T-cell (primary cell): ENCODE data around the gene PRRG1. TPM values are rescaled to one million over a fixed set of nuclear protein-coding genes. Genes with fewer than 3 reads are reported as not detected.
"Not testable (repeated sequence)": the region's sequence is repeated elsewhere in the genome, so short reads cannot be mapped to it uniquely, and the experiment has no call there.

Source experiments
- ATAC-seq, 4 experiments: fragments of 200-7000 bp in 3 of 4; fragments of 150-1000 bp in 1 of 4; cut with Tn5 transposase; replicated peaks in 1 of 4; 1 replicate in 3 of 4; 2 replicates in 1 of 4; pipeline ENCODE4 v1.10.0; 2021; ENCODE audit warnings: moderate library complexity in 3 of 4, mild to moderate bottlenecking in 2 of 4, moderate number of reproducible peaks in 1 of 4
- CTCF ChIA-PET, 2 donors: fragments of 300-600 bp; sonication (Branson Sonifier 250); formaldehyde crosslinking; loops; one replicate each; lab custom pipeline; 2022; ENCODE audit warnings: antibody characterized with exemption in 2 of 2; lab: Charles Lee
- POLR2A ChIA-PET, 2 donors: fragments of 300-600 bp; sonication (Branson Sonifier 250); formaldehyde crosslinking; loops; one replicate each; lab custom pipeline; 2022; ENCODE audit warnings: antibody characterized with exemption in 2 of 2; lab: Charles Lee
- DNase-seq, 35 experiments: peaks; one replicate each; pipeline versions ENCODE4 v3.0.0 to v3.0.0-alpha.2; 2013 to 2023
- H3K27ac ChIP-seq: one replicate; pipeline ENCODE4 v1.5.1; 2013; ENCODE audit warnings: low read length
- H3K27me3 ChIP-seq, 2 experiments: replicated peaks in 1 of 2; 1 replicate in 1 of 2; 2 replicates in 1 of 2; pipeline versions ENCODE4 v1.6.1 to v1.7.0; 2013; ENCODE audit warnings: low read length in 1 of 2, mixed read lengths in 1 of 2; ENCODE audit not compliant: control insufficient read depth in 2 of 2, insufficient read depth in 2 of 2; ENCODE audit errors: extremely low read depth in 1 of 2
- H3K36me3 ChIP-seq, 2 donors: 1 replicate in 1 of 2; 2 replicates in 1 of 2; pipeline versions ENCODE4 v1.6.1 to v1.7.0; 2013; ENCODE audit warnings: low read length in 1 of 2; ENCODE audit not compliant: control insufficient read depth in 2 of 2, insufficient read depth in 1 of 2; ENCODE audit errors: extremely low read depth in 1 of 2
- H3K4me1 ChIP-seq, 2 experiments: 1 replicate in 1 of 2; 2 replicates in 1 of 2; pipeline versions ENCODE4 v1.6.1 to v1.7.0; 2013; ENCODE audit warnings: low read length in 2 of 2, mixed read lengths in 1 of 2; ENCODE audit not compliant: insufficient read depth in 2 of 2, control insufficient read depth in 1 of 2; ENCODE audit errors: extremely low read depth in 1 of 2
- H3K4me3 ChIP-seq, 2 donors: 1 replicate in 1 of 2; 2 replicates in 1 of 2; pipeline versions ENCODE4 v1.5.1 to v1.7.0; 2013; ENCODE audit warnings: mild to moderate bottlenecking in 2 of 2, low read length in 1 of 2, moderate library complexity in 1 of 2; ENCODE audit not compliant: control insufficient read depth in 1 of 2; ENCODE audit errors: extremely low read depth in 1 of 2
- H3K9me3 ChIP-seq: 2 replicates; pipeline ENCODE4 v1.7.0; 2013
- H3K27ac Mint-ChIP-seq, 2 donors: one replicate each; pipeline ENCODE4 v1.8.0; 2020 to 2021; ENCODE audit warnings: mild to moderate bottlenecking in 2 of 2, mixed read lengths in 2 of 2
- H3K27me3 Mint-ChIP-seq, 2 donors: one replicate each; pipeline ENCODE4 v1.8.0; 2021 to 2022; ENCODE audit warnings: mixed read lengths in 2 of 2
- H3K36me3 Mint-ChIP-seq: one replicate; pipeline ENCODE4 v1.8.0; 2021; ENCODE audit warnings: mixed read lengths
- H3K4me1 Mint-ChIP-seq, 3 donors: one replicate each; pipeline ENCODE4 v1.8.0; 2020 to 2022; ENCODE audit warnings: mixed read lengths in 3 of 3, mild to moderate bottlenecking in 1 of 3
- H3K4me3 Mint-ChIP-seq, 3 donors: one replicate each; pipeline ENCODE4 v1.8.0; 2020 to 2022; ENCODE audit warnings: mild to moderate bottlenecking in 3 of 3, mixed read lengths in 3 of 3, moderate library complexity in 3 of 3
- H3K9me3 Mint-ChIP-seq, 3 donors: one replicate each; pipeline ENCODE4 v1.8.0; 2020 to 2022; ENCODE audit warnings: mixed read lengths in 3 of 3
- WGBS: methylation state at CpG from one replicate; pipeline ENCODE4 v1.1.5; 2013; ENCODE audit warnings: missing lambda C conversion rate; ENCODE audit not compliant: insufficient coverage; 5-methylcytosine and 5-hydroxymethylcytosine counted together
- total RNA-seq, 35 experiments: library from RNA in 6 of 35; stranded (reverse) in 6 of 35; fragments of 120-200 nt in 1 of 35; gene quantifications; one replicate each; pipeline versions ENCODE4 v1.2.1 to v1.2.4 and lab custom pipeline; 2013 to 2026

Gene PRRG1
- total RNA-seq (under 1 TPM in 2 of 5 donors, not detected in 3; 0.12 to 0.16 TPM), total RNA-seq (lab: John Stamatoyannopoulos, UW) (0 to 0.19 (median 0) reads per million in 29 experiments)
- total RNA-seq (2013): not detected

GRCh38 chrX:37349221-37350033, at the start of gene PRRG1:
TSS of gene PRRG1 (plus strand) at chrX:37349364. CDS start at chrX:37406250, 56,886 bp downstream.
- DNase-seq: no peak
- H3K4me1 ChIP-seq: peaks cover 0 to 6% of the 10 kb centered on the region in 2 experiments
- H3K36me3 ChIP-seq: no peaks in the 10 kb centered on the region
- Mint-ChIP-seq H3K36me3 (no peaks in the 10 kb centered on the region), H3K4me1 (peaks cover 0 to 12% (median 8%) of the 10 kb centered on the region in 3 donors), H3K4me3 (peak within 1 kb of the TSS; percentile 28 to 51 (median 39)), H3K9me3 (no peaks in the 10 kb centered on the region), H3K27ac (no peak within 1 kb of the TSS), H3K27me3 (peaks cover 20 to 49% of the 10 kb centered on the region in 2 donors)
- 7% methylated on average over 15 of the region's 61 CpGs for WGBS
- peak within 1 kb of the TSS in 1 of 2 donors; percentile 57 for H3K4me3 ChIP-seq
- peaks cover 0 to 10% of the 10 kb centered on the region in 2 experiments for H3K27me3 ChIP-seq
- no peaks in the 10 kb centered on the region for H3K9me3 ChIP-seq
- no peak within 1 kb of the TSS for H3K27ac ChIP-seq
- ChIA-PET POLR2A (no interaction called here), CTCF (no interaction called here)
- ATAC-seq: no peak

GRCh38 chrX:37302569-37302968, 46.6 kb upstream of the PRRG1 start:
- H3K4me3 ChIP-seq: no peak overlapping the region
- ATAC-seq: no peak
- Mint-ChIP-seq H3K27me3 (peaks cover 0 to 10% of the 10 kb centered on the region in 2 donors), H3K9me3 (peaks cover 0 to 7% (median 0%) of the 10 kb centered on the region in 3 donors), H3K36me3 (no peaks in the 10 kb centered on the region), H3K4me3 (no peak overlapping the region), H3K4me1 (no peaks in the 10 kb centered on the region), H3K27ac (no peak overlapping the region)
- WGBS: no CpG with 5 or more reads among the region's 1 CpG
- CTCF ChIA-PET: no interaction called here
- no peaks in the 10 kb centered on the region for H3K36me3 ChIP-seq
- H3K27ac ChIP-seq: no peak overlapping the region
- H3K27me3 ChIP-seq: no peaks in the 10 kb centered on the region
- POLR2A ChIA-PET: no interaction called here
- H3K4me1 ChIP-seq: no peaks in the 10 kb centered on the region
- H3K9me3 ChIP-seq: no peaks in the 10 kb centered on the region
- DNase-seq: no peak

- H3K4me1 ChIP-seq, H3K9me3 ChIP-seq, H3K36me3 ChIP-seq, H3K9me3 Mint-ChIP-seq, DNase-seq, H3K36me3 Mint-ChIP-seq, H3K4me3 ChIP-seq, CTCF ChIA-PET, ATAC-seq, H3K27ac ChIP-seq, H3K27me3 Mint-ChIP-seq, H3K4me3 Mint-ChIP-seq, H3K27me3 ChIP-seq, POLR2A ChIA-PET, H3K27ac Mint-ChIP-seq, H3K4me1 Mint-ChIP-seq: not testable (repeated sequence)
- no CpG with 5 or more reads among the region's 2 CpGs for WGBS
Measured at GRCh38 chrX:37305238-37305637, 43.9 kb upstream of the PRRG1 start.

- no peak for DNase-seq
- POLR2A ChIA-PET: no interaction called here
Measured at GRCh38 chrX:37314531-37314930, 34.6 kb upstream of the PRRG1 start.

GRCh38 chrX:37315511-37316248, 33.5 kb upstream of the PRRG1 start:
- H3K36me3 Mint-ChIP-seq: no peaks in the 10 kb centered on the region
- no peak overlapping the region for H3K4me3 Mint-ChIP-seq
- peaks cover 0 to 13% of the 10 kb centered on the region in 2 donors for H3K27me3 Mint-ChIP-seq
- H3K27me3 ChIP-seq: no peaks in the 10 kb centered on the region
- no peaks in the 10 kb centered on the region for H3K9me3 ChIP-seq
- H3K4me1 Mint-ChIP-seq: no peaks in the 10 kb centered on the region
- CTCF ChIA-PET: no interaction called here
- WGBS: 80% methylated on average over 1 of the region's 4 CpGs
- no peak overlapping the region for H3K4me3 ChIP-seq
- no peak overlapping the region for H3K27ac ChIP-seq
- POLR2A ChIA-PET: no interaction called here
- DNase-seq: no peak
- H3K36me3 ChIP-seq: no peaks in the 10 kb centered on the region
- no peak overlapping the region for H3K27ac Mint-ChIP-seq
- H3K4me1 ChIP-seq: no peaks in the 10 kb centered on the region
- H3K9me3 Mint-ChIP-seq: no peaks in the 10 kb centered on the region
- no peak for ATAC-seq

More at GRCh38 chrX:37314531-37314930, 34.6 kb upstream of the PRRG1 start:
- CTCF ChIA-PET: no interaction called here
- H3K36me3 Mint-ChIP-seq: no peaks in the 10 kb centered on the region
- Histone ChIP-seq H3K27me3 (no peaks in the 10 kb centered on the region), H3K9me3 (no peaks in the 10 kb centered on the region), H3K4me3 (no peak overlapping the region), H3K27ac (no peak overlapping the region), H3K36me3 (no peaks in the 10 kb centered on the region), H3K4me1 (no peaks in the 10 kb centered on the region)
- H3K9me3 Mint-ChIP-seq: no peaks in the 10 kb centered on the region
- H3K27ac Mint-ChIP-seq: no peak overlapping the region
- ATAC-seq: no peak
- H3K27me3 Mint-ChIP-seq: peaks cover 0 to 13% of the 10 kb centered on the region in 2 donors
- H3K4me3 Mint-ChIP-seq: no peak overlapping the region
- H3K4me1 Mint-ChIP-seq: no peaks in the 10 kb centered on the region

GRCh38 chrX:37320541-37321203, 28.5 kb upstream of the PRRG1 start:
- ChIA-PET POLR2A (no interaction called here), CTCF (no interaction called here)
- no peaks in the 10 kb centered on the region for H3K36me3 ChIP-seq

More at GRCh38 chrX:37320541-37321203, 28.5 kb upstream of the PRRG1 start:
- Histone ChIP-seq H3K27me3 (no peaks in the 10 kb centered on the region), H3K4me1 (no peaks in the 10 kb centered on the region), H3K4me3 (no peak overlapping the region), H3K9me3 (no peaks in the 10 kb centered on the region), H3K27ac (no peak overlapping the region)
- H3K27me3 Mint-ChIP-seq: peaks cover 0 to 6% of the 10 kb centered on the region in 2 donors
- H3K9me3 Mint-ChIP-seq: no peaks in the 10 kb centered on the region
- DNase-seq: no peak
- no peak overlapping the region for H3K4me3 Mint-ChIP-seq
- ATAC-seq: no peak
- WGBS: 0% methylated on average over 1 of the region's 5 CpGs
- no peaks in the 10 kb centered on the region for H3K4me1 Mint-ChIP-seq
- H3K36me3 Mint-ChIP-seq: no peaks in the 10 kb centered on the region
- H3K27ac Mint-ChIP-seq: no peak overlapping the region
